Adipocyte (in vitro differentiated cells): ENCODE results near the gene NGFR.

Experiments used
- DNase-seq: peaks from one replicate; pipeline ENCODE4 v3.0.0-alpha.2; 2015; ENCODE audit warnings: low read depth
- H3K27me3 ChIP-seq: replicated peaks from 2 replicates; pipeline ENCODE4 v1.7.0; 2013; ENCODE audit warnings: mild to moderate bottlenecking, low read length, moderate library complexity; ENCODE audit not compliant: control insufficient read depth, insufficient read depth
- H3K36me3 ChIP-seq: 2 replicates; pipeline ENCODE4 v1.7.0; 2013; ENCODE audit warnings: low read length, mild to moderate bottlenecking, moderate library complexity; ENCODE audit not compliant: control insufficient read depth, insufficient read depth, severe bottlenecking
- H3K4me1 ChIP-seq: 2 replicates; pipeline ENCODE4 v1.7.0; 2013; ENCODE audit warnings: mild to moderate bottlenecking, low read length, moderate library complexity; ENCODE audit not compliant: control insufficient read depth, insufficient read depth
- H3K4me3 ChIP-seq: 2 replicates; pipeline ENCODE4 v1.7.0; 2013; ENCODE audit warnings: mild to moderate bottlenecking, low read length, moderate library complexity
- H3K9ac ChIP-seq: 2 replicates; pipeline ENCODE4 v1.7.0; 2013; ENCODE audit warnings: mild to moderate bottlenecking, low read length, moderate library complexity
- H3K9me3 ChIP-seq: 2 replicates; pipeline ENCODE4 v1.7.0; 2013; ENCODE audit warnings: mild to moderate bottlenecking, low read length, moderate library complexity; ENCODE audit not compliant: control insufficient read depth

NGFR gene

DNA sequence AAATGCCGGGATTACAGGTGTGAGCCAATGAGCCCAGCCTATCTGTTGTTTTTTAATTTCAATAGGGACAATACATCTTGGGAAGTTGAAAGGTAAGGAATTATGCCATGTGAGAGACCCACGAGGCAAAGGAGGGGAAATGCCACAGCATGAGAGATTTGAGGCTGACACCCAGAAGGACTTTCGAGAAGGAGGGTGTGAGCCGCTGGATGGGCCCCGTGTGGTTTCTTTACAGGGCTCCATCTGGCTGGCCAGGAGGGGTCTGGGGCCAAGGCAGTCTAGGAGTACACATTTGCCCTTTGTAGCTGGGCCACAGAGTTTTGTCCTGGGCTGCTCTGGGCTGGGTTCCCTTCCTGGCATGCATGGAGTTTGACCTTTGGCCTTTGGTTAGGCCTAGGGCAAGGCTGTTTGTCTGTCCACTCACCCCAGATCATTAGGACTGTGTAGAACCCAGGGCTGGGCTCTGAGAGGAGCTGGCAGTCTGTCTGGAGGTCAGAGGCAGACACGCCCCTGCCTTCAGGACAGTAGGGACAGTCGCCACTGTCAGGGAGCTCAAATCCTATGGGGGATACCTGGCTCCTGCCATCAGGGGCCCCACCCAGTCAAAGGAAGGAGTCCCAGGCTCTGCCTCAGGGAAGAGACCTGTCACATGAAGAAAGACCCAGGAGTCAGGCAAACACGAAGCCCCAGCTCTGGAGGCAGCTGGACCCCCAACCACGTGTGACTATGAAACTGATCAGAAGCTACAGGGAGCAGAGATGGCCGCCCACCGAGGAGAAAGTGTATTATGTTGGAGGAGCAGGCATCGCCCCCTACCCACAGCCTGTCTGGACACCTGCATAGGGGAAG is 56.4 kb downstream of the NGFR start:
- Histone ChIP-seq H3K27me3 (peaks cover 38% of the 10 kb centered on the region), H3K36me3 (no peaks in the 10 kb centered on the region), H3K9ac (no peak overlapping the region), H3K9me3 (no peaks in the 10 kb centered on the region), H3K4me1 (peaks cover 3% of the 10 kb centered on the region), H3K4me3 (no peak overlapping the region)
- no peak for DNase-seq

DNA sequence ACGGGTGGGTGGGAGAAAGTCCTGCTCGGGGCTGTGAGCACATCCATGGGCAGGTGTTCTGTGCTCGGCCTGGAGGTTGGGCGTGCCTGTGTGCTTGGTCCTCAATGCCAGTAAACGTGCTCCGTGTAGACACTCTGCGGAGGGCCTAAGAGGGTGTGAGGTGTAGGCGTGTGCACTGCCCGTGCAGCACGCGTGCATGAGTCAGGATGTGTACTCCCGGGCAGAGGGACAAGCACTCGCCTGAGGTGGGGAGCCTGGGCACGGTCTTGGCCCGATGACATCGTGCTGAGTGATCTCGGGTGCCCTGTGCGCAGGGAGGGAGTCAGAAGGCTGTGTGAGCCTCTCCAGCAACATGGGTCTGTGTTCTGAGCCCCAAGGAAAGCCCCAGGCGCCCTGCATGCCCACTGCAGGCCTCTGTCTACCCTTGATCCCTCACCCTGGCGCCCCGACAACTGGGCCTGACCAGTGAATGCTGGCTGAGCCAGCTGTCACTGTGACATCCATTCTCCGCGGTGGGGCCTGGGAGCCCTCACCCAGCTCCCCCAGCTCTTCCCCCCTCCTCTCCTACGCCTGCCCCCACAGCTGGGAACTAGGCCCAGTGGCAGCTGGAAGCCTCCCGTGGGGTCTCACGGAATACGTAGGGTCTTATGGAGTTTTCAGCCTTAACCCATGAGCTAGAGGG is 57.1 kb downstream of the NGFR start:
- no peaks in the 10 kb centered on the region for H3K36me3 ChIP-seq
- no peak for DNase-seq
- peaks cover 3% of the 10 kb centered on the region for H3K4me1 ChIP-seq
- H3K4me3 ChIP-seq: no peak overlapping the region
- no peaks in the 10 kb centered on the region for H3K9me3 ChIP-seq
- peaks cover 34% of the 10 kb centered on the region for H3K27me3 ChIP-seq
- no peak overlapping the region for H3K9ac ChIP-seq

DNA sequence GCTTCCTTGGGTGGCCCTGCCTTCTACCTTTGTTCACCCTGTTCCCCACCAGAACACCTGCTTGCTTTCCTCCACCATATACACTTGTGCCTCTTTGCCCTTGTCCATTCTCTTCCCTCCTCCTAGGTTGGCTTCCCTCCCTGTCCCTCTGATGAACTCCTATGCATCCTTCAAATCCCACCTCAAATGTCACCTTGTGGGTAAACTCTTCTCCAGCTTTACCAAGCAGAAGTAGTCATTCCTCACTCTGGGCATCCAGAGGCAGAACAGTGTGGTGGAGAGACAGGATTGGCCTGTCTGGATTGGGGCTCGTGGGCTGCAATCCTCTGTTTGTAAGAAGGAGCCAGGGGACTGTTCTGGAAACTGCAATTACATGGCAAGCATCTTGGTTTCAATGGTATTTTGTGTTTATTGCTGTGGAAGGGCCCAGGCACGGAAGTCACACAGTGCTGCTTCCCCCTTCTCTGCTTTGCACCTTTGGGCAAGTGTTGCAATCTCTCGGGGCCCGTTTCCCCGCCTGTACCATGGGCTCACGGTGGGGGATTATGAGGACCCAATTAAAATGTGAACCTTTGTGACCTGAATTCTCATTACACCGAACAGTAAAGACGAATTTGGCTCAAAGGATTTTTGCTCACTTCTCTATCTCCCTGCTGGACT is 58.7 kb downstream of the NGFR start:
- DNase-seq: no peak

DNA sequence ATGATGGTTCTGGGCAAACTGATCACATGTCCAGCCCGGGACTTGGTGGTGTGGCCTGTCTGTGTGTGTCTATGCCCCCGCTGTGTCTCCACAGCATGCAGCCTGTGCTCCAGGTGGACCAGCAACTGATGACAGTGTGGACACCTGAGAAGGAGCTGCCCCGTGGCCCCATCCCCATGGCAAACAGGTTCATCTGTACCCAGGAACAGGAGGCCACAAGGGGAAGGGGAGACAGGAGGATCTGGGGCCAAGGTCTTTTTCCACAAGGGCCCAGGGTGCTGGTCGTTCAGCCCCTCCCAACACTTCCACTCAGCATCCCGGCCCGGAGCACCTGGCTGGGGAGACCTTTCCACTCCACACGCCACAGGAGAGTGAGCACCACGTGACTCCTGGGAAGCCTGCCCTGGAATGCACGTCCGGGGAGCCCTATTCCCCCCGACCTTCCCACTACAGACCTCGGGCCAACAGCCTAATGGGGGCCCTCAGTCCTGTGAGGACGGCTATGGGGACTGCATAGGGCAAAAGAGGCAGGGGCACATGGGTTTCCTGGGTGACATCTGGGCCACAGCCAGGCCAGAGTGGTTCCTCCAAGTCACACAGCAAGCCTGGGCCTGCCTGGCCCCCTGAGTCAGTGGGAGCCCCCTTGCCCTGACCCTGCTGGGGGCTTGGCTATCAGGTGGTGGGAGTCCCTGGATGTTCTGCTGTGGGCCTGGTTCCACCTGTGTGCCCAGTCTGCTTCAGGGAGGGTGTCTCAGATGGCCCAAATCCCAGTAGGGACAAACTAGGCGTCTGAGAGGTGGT is 59.8 kb downstream of the NGFR start:
- Histone ChIP-seq H3K36me3 (no peaks in the 10 kb centered on the region), H3K4me1 (no peaks in the 10 kb centered on the region), H3K9ac (no peak overlapping the region), H3K27me3 (peaks cover 29% of the 10 kb centered on the region), H3K9me3 (no peaks in the 10 kb centered on the region), H3K4me3 (no peak overlapping the region)
- no peak for DNase-seq

More for the DNA sequence above, 58.7 kb downstream of the NGFR start:
- Histone ChIP-seq H3K27me3 (peaks cover 29% of the 10 kb centered on the region), H3K9ac (no peak overlapping the region), H3K4me3 (no peak overlapping the region), H3K36me3 (no peaks in the 10 kb centered on the region), H3K4me1 (no peaks in the 10 kb centered on the region), H3K9me3 (no peaks in the 10 kb centered on the region)

DNA sequence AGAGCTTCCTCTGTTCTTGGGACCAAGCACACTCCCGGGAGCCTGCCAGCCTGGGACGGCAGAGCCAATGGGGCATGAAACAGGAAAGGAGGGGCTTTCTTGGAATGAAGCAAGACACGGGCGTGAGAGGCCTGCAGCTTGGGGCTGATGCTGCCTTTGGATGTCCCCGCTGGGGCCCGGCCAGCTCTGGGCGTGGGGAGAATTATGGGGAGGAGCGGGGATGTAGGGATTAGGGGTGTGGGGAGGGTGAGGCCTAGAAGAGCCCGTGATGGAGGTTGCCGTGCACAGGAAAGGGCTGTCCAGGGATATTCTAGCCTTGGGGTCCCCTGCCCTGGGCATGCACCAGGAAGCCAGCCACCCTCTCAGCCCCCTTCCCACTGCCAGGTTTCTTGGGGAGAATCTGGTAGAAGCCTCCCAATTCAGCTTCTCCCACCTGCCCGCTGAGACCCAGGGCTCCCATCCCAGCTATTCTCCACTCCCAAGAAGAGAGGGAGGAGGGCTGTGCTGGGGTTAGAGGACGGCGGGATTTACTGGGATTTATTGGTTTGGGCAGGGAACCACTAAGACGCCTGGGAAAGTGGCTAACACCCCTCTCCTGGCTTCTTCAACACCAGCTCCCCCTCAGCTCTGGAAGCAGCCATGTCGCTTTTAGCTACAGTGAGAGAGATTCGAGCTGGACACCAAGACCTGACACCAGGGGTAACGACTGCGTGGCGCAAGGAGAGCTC is 60.6 kb downstream of the NGFR start:
- no peak for DNase-seq
- Histone ChIP-seq H3K36me3 (no peaks in the 10 kb centered on the region), H3K9ac (peak overlapping the region; percentile 40), H3K4me1 (no peaks in the 10 kb centered on the region), H3K9me3 (no peaks in the 10 kb centered on the region), H3K27me3 (peaks cover 29% of the 10 kb centered on the region), H3K4me3 (no peak overlapping the region)

DNA sequence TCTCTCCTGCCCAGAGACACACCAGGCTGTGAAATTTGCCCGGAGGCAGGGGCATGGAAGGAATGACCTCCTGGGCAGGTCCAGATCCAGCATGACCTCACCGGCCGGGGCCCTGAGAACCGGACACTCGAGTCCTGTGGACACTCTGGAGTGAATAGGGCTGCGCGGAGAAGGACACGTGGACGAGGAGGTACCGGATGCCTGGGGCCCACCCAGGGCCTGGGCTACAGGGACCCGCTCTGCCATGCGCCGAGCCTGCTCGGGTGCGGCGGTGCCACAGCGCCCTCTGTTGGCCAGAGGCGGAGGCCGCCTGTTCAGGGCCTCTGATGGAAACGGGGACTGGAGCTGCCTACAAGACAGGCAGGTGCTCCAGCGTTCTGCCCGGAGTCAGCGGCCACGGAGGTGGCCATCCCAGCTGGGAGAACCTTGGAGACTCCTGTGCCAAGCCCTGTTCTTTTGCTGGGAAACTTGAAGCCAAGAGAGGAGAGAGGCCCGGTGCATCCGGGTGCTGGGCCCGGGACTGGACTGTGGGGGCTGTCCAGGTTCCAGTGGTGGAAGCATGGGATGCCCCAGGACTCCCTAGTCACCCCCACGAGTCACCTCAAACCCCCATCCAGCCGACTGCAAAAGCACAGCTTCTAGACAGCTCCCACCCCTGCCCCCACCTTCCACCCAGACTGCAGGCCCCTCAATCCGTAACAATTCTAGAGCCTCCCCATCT is 61.3 kb downstream of the NGFR start:
- Histone ChIP-seq H3K9ac (peak overlapping the region; percentile 40), H3K36me3 (no peaks in the 10 kb centered on the region), H3K9me3 (no peaks in the 10 kb centered on the region), H3K4me1 (no peaks in the 10 kb centered on the region), H3K4me3 (no peak overlapping the region), H3K27me3 (peaks cover 29% of the 10 kb centered on the region)
- peak; percentile 83 for DNase-seq

DNA sequence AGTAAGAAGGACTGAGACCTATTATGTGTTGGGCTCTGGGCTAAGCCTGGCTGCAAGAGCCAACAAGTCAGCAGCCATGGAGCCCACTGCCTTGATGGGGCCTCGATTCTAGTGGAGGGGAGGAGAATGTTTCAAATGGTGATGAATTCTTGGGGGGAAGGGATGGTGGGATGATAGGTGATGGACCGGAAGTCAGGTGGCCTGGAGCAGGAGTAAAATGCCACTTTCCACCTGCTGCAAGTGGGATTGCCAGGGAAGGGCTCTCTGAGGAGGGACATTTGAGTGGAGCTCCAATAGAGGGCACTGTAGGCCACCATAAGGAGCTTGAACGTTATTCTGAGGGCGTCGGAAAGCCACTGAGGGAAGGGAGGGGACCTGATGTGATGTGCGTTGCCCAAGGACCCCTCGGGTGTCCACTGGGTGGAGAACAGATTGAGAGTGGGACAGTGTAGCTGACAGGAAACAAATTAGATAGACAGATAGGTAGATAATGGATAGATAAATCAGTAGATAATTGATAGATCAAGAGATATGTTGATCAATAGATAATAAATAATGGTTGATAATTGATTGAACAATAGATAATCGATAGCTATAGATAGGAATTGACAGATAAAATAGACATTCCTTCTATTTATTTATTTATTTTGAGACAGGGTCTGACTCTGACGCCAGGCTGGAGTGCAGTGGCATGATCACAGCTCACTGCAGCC is 62.4 kb downstream of the NGFR start:
- Histone ChIP-seq H3K9me3 (no peaks in the 10 kb centered on the region), H3K9ac (no peak overlapping the region), H3K4me3 (no peak overlapping the region), H3K36me3 (no peaks in the 10 kb centered on the region), H3K4me1 (no peaks in the 10 kb centered on the region), H3K27me3 (peaks cover 29% of the 10 kb centered on the region)
- DNase-seq: peak; percentile 57
